Right lobe of liver (tissue), 6 donors: ENCODE measurements around the gene AAGAB. TPM values are rescaled to one million over a fixed set of nuclear protein-coding genes. Genes with fewer than 3 reads are reported as not detected.
"Not testable (repeated sequence)": the region's sequence is repeated elsewhere in the genome, so short reads cannot be mapped to it uniquely, and the experiment has no call there.

Experiments used
- ATAC-seq, 4 donors: fragments of 200-7000 bp; cut with Tn5 transposase; one replicate each; pipeline ENCODE4 v1.9.1; 2020; ENCODE audit warnings: mild to moderate bottlenecking in 4 of 4, moderate library complexity in 4 of 4
- DNase-seq, 3 donors: peaks; one replicate each; pipeline ENCODE4 v3.0.0-alpha.2; 2020
- H3K27ac ChIP-seq, 3 donors: fragments of 200-600 bp; one replicate each; pipeline ENCODE4 v1.8.0; 2022
- H3K27me3 ChIP-seq, 2 donors: fragments of 200-600 bp; one replicate each; pipeline ENCODE4 v1.8.0; 2022
- H3K36me3 ChIP-seq, 4 donors: fragments of 200-600 bp; sonication (generic) in 1 of 4; one replicate each; pipeline versions ENCODE4 v1.5.1 to v1.8.0; 2017 to 2022; ENCODE audit warnings: control low read depth in 1 of 4
- H3K4me1 ChIP-seq, 4 donors: fragments of 200-600 bp; sonication (generic) in 1 of 4; one replicate each; pipeline versions ENCODE4 v1.5.1 to v1.8.0; 2017 to 2022; ENCODE audit warnings: control low read depth in 1 of 4
- H3K4me3 ChIP-seq, 3 donors: fragments of 200-600 bp; one replicate each; pipeline ENCODE4 v1.8.0; 2022
- H3K9me3 ChIP-seq, 4 donors: fragments of 200-600 bp; sonication (generic) in 1 of 4; one replicate each; pipeline versions ENCODE4 v1.5.1 to v1.8.0; 2017 to 2022; ENCODE audit warnings: control low read depth in 1 of 4
- CTCF ChIP-seq, 4 donors: fragments of 200-600 bp in 3 of 4; fragments of 450-650 bp in 1 of 4; IDR thresholded peaks; one replicate each; pipeline versions ENCODE4 v1.5.1 to v1.8.0; 2016 to 2022; ENCODE audit warnings: antibody characterized with exemption in 4 of 4, mild to moderate bottlenecking in 2 of 4
- POLR2A ChIP-seq: fragments of 450-650 bp; IDR thresholded peaks from one replicate; pipeline ENCODE4 v1.6.1; 2017; ENCODE audit warnings: antibody characterized with exemption, mild to moderate bottlenecking
- WGBS: methylation state at CpG from one replicate; pipeline ENCODE4 v1.1.6; 2018; ENCODE audit warnings: low coverage, low lambda C conversion rate; ENCODE audit not compliant: insufficient coverage; ENCODE audit errors: missing lambda C conversion rate; 5-methylcytosine and 5-hydroxymethylcytosine counted together
- intact Hi-C, 2 donors: fragments of 100-400 bp; cut with DNase I; formaldehyde crosslinking; loops; one replicate each; pipeline versions ENCODE4 v1.11.2 to v1.14.1; 2022
- total RNA-seq, 6 experiments: library from RNA; depleted of rRNA in 2 of 6; stranded (reverse); fragments of >200 nt in 2 of 6; fragmentation: NEBNext Ultra II Directional in 3 of 6; extraction: Animal tissue kit (Norgen Biotek cat#: 25700) in 3 of 6; gene quantifications; one replicate each; pipeline versions ENCODE4 v1.1.0 to v1.2.4, GENCODE V29; 2016 to 2023
- donor health status: DM: no; HTN: yes; CAD: no.
- donor health status: DM: no; HTN: no; CAD: no.
- donor health status: DM: no; HTN: no; CAD: no.
- donor health status: DM: no; HTN: yes; CAD: no.
- donor health status: DM: no; HTN: yes; CAD: no.

AAGAB gene
- total RNA-seq, 6 experiments from 2014 or later, result 11.0 to 15.6 (median 13.6) TPM

GRCh38 chr15:67296684-67297083 is 42.2 kb upstream of the AAGAB start:
- intact Hi-C loops, result no loop called here
- ATAC-seq (no peak), DNase-seq (no peak)
- TF ChIP-seq POLR2A (no peak), CTCF (IDR thresholded peaks at IDR 0.05) (no peak)
- 100% methylated on average over 1 of the region's 1 CpG for WGBS
- Histone ChIP-seq H3K27me3 (no peaks in the 10 kb centered on the region), H3K9me3 (no peaks in the 10 kb centered on the region), H3K27ac (no peak overlapping the region), H3K4me1 (no peaks in the 10 kb centered on the region), H3K4me3 (no peak overlapping the region), H3K36me3 (no peaks in the 10 kb centered on the region)

- ATAC-seq (no peak), DNase-seq (no peak)
- intact Hi-C loops, result no loop called here
- H3K4me1 ChIP-seq, result no peaks in the 10 kb centered on the region
- H3K27ac ChIP-seq, result no peak overlapping the region
- no peaks in the 10 kb centered on the region for H3K27me3 ChIP-seq
- H3K9me3 ChIP-seq, result no peaks in the 10 kb centered on the region
- TF ChIP-seq POLR2A (no peak), CTCF (IDR thresholded peaks at IDR 0.05) (no peak)
- 79% methylated on average over 5 of the region's 5 CpGs for WGBS
- no peak overlapping the region for H3K4me3 ChIP-seq
- no peaks in the 10 kb centered on the region for H3K36me3 ChIP-seq
Measured at GRCh38 chr15:67296188-67296587, 41.7 kb upstream of the AAGAB start.

GRCh38 chr15:67290319-67290718 is 35.9 kb upstream of the AAGAB start:
- TF ChIP-seq CTCF (IDR thresholded peaks at IDR 0.05) (no peak), POLR2A (no peak)
- no peak overlapping the region for H3K4me3 ChIP-seq
- ATAC-seq, result no peak
- no peak overlapping the region for H3K27ac ChIP-seq
- 94% methylated on average over 1 of the region's 1 CpG for WGBS
- intact Hi-C loops, result no loop called here
- H3K36me3 ChIP-seq, result no peaks in the 10 kb centered on the region
- H3K4me1 ChIP-seq, result no peaks in the 10 kb centered on the region
- no peak for DNase-seq
- no peaks in the 10 kb centered on the region for H3K9me3 ChIP-seq
- H3K27me3 ChIP-seq, result no peaks in the 10 kb centered on the region

- H3K4me3 ChIP-seq, H3K4me1 ChIP-seq, H3K36me3 ChIP-seq, H3K27me3 ChIP-seq, DNase-seq, H3K9me3 ChIP-seq, H3K27ac ChIP-seq, ATAC-seq, intact Hi-C loops: not testable (repeated sequence)
- 92% methylated on average over 1 of the region's 6 CpGs for WGBS
Measured at GRCh38 chr15:67286400-67286799, 31.9 kb upstream of the AAGAB start.

GRCh38 chr15:67285625-67286024 is 31.2 kb upstream of the AAGAB start:
- H3K9me3 ChIP-seq, H3K27me3 ChIP-seq, DNase-seq, intact Hi-C loops, H3K4me1 ChIP-seq, H3K4me3 ChIP-seq, H3K27ac ChIP-seq, ATAC-seq, H3K36me3 ChIP-seq: not testable (repeated sequence)

GRCh38 chr15:67281714-67282113 is 27.3 kb upstream of the AAGAB start:
- Histone ChIP-seq H3K27ac (no peak overlapping the region), H3K4me1 (no peaks in the 10 kb centered on the region), H3K27me3 (no peaks in the 10 kb centered on the region), H3K9me3 (no peaks in the 10 kb centered on the region), H3K4me3 (no peak overlapping the region), H3K36me3 (no peaks in the 10 kb centered on the region)
- DNase-seq (no peak), ATAC-seq (no peak)
- 100% methylated on average over 1 of the region's 1 CpG for WGBS
- intact Hi-C loops, result no loop called here
- TF ChIP-seq CTCF (IDR thresholded peaks at IDR 0.05) (no peak), POLR2A (no peak)
